HTR-8/SVneo (cell line): ENCODE data around the gene FNDC1.
A peak's percentile ranks its signal among the peaks of the same experiment; 100 is the strongest.
"Not testable (repeated sequence)": the region's sequence is repeated elsewhere in the genome, so short reads cannot be mapped to it uniquely, and the experiment has no call there.

Experiments
- DNase-seq: peaks from one replicate; pipeline ENCODE4 v3.0.0; 2011; ENCODE audit warnings: low spot score, mixed read lengths; ENCODE audit not compliant: insufficient read length
- FAIRE-seq: peaks from 2 replicates; lab custom pipeline; 2011; peaks lifted over from hg19 to GRCh38; lab: Jason Lieb, UNC

Gene FNDC1

GRCh38 chr6:159169193-159169555 is at the start of gene FNDC1:
Gene FNDC1, plus strand, starts transcription at chr6:159169400. Its CDS starts 197 bp downstream, at chr6:159169597.
- DNase-seq, result peak; percentile 62
- no peak for FAIRE-seq

GRCh38 chr6:159119791-159120190 is 49.4 kb upstream of the FNDC1 start:
- FAIRE-seq (no peak), DNase-seq (no peak)

DNA sequence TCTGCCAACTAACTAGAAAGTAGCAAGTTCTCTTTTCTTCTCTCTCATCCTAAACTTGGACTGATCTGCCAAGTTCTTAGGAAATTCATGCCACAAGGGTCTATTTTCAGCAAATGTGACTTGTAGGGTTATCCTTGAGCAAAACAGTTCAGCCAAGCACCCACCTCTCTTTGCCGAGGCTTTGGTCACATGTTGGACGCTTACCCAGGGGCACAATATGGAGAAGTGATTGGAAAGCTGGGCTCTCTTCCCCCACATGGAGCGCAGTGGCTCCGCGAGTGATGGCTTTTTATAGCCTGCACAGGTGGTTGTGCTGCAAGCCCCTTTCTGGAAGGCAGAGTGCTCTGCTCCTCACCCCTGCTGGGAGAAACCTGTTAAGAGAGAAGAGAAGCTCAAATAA is 47.7 kb upstream of the FNDC1 start:
- DNase-seq (no peak), FAIRE-seq (no peak)

DNA sequence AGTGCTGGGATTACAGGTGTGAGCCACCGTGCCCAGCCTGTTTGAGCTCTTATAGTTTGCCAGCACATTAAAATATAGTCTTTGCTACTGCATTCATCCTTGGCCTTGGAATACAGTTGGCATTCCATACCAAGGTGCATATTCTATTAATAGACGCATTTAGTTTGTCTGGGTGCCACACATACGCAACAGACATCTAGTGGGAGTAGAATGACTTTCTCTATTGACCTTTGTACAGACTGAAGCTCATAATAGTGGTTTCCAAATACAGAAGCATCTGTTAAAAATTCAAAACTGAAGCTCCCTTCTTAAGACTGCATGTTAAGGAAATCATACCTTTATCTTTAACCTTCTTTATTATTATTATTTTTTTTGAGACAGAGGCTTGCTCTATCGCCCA is 46.7 kb upstream of the FNDC1 start:
- FAIRE-seq (no peak), DNase-seq (no peak)

DNA sequence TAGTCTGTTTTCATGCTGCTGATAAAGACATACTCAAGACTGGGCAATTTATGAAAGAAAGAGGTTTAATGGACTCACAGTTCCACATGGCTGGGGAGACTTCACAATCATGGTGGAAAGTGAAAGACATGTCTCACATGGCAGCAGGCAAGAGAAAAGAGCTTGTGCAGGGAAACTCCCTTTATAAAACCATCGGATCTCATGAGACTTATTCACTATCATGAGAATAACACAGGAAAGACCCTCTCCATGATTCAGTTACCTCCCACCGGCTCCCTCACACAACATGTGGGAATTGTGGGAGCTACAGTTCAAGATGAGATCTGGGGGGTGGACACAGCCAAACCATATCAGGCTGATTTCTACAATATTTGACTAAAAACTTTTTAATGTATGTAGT is 45.4 kb upstream of the FNDC1 start:
- FAIRE-seq, DNase-seq: not testable (repeated sequence)

GRCh38 chr6:159125014-159125609 is 44.1 kb upstream of the FNDC1 start:
- DNase-seq (no peak), FAIRE-seq (no peak)

- FAIRE-seq (no peak), DNase-seq (no peak)
Measured at GRCh38 chr6:159125951-159126352, 43.2 kb upstream of the FNDC1 start.

DNA sequence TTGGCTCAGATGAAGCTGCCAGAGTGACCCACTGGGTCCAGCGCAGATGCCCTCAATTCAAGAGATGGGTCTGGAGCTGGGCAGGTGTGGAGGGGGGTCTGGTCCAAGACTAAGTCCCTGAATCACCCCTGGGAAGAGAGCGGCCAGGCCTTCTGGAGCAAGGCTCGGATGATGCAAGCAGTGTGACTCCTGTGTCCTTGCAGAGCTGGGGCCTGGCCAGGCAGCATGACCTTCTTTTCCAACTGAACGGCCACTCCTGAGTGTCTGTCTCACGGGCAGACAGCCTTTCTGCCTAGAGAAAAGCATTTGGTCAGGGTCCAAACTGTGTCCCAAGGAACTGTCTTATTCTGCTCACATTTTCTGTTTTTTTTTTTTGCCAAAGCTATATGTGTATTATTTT is 42.6 kb upstream of the FNDC1 start:
- DNase-seq, result no peak
- FAIRE-seq, result no peak

- no peak for DNase-seq
- no peak for FAIRE-seq
Measured at GRCh38 chr6:159127701-159128100, 41.5 kb upstream of the FNDC1 start.

DNA sequence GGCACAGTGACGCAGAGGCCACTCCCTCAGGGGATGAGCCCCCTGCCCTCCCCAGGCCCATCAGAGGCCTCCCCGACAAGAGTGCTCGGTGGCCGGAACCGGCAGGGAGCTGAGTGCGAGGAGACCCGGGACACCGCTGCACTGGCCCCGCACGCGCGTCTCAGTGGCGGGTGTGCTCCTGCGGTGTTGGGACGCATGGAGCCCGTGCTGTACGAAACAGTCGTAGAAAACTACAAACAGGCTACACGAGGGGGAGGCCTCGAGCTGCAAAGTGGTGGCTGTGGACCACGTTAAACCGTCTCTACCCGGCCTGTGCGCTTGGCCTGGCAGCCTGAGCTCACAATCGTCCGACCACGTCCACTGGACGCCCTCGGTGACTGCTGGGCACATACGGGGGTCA is 40.2 kb upstream of the FNDC1 start:
- no peak for DNase-seq
- FAIRE-seq, result no peak

DNA sequence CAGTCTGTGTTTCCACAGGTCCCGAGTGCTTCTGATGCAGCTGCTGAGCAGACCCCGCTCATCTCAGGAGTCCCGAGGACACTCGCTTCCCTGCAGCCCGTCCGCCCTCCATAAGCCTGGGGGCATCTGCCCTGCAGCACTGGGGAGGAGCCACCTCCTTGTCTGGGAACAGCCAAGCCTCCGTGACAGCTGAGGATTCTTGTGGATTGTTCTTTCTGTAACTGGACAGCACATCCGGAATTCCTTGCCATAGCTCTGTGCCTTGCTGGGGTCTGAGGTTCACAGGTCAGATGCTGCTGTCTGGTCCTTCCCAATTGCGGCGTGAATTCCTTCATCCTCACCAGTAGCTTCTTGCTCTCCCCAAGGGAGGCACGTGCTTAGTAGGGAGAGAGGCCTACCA is 38.4 kb upstream of the FNDC1 start:
- no peak for FAIRE-seq

GRCh38 chr6:159131709-159132108 is 37.5 kb upstream of the FNDC1 start:
- FAIRE-seq (no peak), DNase-seq (no peak)

More for the DNA sequence above, 38.4 kb upstream of the FNDC1 start:
- DNase-seq, result no peak

DNA sequence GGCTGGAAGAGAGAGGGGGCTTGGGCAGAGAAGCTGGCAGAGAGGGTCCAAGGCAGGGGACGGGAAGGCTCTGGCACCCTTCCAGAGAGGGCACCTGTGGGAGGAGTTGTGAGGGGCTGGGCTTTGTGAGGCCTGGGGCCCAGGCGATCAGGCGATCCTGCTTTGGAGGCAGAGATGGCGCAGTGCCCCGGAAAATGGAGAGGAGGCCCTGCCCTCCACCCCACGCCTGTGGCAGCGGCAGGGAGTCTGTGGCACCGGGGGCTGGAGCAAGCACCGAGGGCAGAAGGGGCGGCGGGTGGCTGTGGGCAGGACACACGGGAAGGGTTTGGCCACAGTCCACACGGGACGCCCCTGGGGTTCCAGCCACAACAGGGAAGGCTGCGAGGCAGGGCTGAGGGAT is 36.5 kb upstream of the FNDC1 start:
- DNase-seq (no peak), FAIRE-seq (no peak)

DNA sequence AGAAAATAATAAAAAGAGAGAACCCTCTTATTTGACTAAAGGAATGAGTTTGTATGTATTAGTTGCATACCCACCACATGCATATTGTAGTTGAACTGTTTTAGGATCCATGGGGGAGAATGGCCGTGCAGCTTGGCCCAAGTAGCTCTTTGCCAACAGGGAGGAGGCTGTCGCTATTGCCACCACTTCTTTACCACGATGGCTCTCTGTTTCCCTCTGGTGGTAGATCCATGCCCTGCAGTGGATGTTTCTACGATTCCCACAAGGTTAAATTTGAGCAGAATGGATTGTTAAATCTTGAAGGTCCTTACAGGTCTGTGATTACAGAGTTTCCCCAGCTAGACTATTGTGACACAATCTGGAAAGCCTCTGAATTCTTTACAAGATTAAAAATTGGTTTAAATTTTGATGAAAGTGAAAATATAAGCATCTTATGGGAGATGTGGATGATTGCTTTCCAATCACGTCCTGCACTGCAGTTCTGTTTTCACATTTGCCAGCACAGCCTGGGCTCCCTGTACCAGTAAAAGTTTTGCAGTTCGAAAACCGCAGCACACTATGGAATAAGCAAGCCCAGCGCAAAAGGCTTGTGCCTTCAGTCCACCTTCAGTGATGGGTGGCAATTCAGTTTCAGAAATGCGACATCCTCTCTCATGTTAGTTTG is 34.4 kb upstream of the FNDC1 start:
- DNase-seq, result peak; percentile 60
- no peak for FAIRE-seq

DNA sequence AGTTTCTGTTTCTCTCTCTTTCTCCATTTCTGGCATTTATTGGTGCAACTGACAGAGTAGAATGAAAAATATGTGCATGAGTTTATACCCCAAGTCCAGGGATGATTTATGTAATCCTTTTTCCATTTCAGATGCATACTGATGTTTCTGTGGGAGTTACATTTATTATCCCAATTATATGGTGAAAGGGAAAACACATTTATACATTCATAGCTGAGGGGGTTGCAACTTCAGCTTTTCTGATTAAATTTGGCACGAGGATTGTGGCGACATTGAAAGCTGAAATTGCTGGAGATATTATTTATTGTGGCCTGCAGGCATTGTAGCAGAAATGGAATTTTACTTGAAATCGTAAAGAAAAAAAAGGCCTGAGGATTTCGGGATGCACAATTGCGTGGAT is 31.5 kb upstream of the FNDC1 start:
- FAIRE-seq (no peak), DNase-seq (no peak)

GRCh38 chr6:159142531-159142930 is 26.7 kb upstream of the FNDC1 start:
- no peak for FAIRE-seq
- no peak for DNase-seq

GRCh38 chr6:159148641-159149040 is 20.6 kb upstream of the FNDC1 start:
- FAIRE-seq, result no peak

DNA sequence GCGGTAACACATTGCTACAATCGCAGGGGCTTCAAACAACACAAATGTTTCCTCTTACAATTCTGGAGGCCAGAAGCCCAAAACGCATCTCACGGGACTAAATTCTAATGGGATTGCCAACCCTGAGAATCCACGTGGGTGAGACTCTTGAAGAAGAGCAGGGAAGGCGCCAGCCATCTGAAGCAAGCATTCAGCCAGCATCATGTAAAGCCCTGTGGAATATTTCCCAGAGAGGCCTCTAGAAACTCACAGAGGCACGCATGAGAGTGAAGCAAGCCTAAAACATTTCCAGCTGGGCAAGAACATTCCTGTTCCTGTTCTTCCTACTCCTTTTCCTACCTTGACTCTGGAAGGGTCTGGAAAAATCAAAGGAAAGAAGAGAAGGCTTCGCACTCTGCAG is 19.6 kb upstream of the FNDC1 start:
- no peak for DNase-seq
- no peak for FAIRE-seq

More at GRCh38 chr6:159148641-159149040, 20.6 kb upstream of the FNDC1 start:
- no peak for DNase-seq

DNA sequence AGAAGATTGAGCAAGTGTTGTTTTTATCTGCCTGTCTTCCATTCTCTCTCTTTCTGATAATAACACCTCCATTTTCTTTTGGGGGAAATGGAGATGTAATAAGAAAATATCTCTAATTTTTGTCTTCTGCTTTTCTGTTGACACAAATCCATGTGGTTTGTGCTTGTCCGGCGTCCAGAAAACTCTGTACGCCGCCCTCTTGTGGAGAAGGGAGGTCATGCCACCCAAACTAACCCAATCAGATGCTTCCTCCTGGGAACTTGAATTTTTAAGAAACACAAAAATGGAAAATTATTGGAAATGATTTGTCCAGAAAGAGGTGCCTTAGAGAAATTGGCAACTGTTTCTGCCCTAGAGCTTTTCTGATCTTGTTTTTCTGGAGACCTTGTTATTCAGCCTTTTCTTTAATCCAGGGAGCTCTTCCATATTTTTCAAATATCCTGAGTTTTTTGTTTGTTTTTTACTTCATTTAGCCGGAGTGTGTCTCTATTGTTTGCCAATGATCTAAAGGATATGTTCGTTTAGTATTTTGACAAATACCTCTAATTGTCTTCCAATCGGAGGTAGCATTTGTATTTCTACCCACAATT is 17.8 kb upstream of the FNDC1 start:
- DNase-seq (peak; percentile 26), FAIRE-seq (no peak)

GRCh38 chr6:159152041-159152440 is 17.2 kb upstream of the FNDC1 start:
- DNase-seq (no peak), FAIRE-seq (no peak)

DNA sequence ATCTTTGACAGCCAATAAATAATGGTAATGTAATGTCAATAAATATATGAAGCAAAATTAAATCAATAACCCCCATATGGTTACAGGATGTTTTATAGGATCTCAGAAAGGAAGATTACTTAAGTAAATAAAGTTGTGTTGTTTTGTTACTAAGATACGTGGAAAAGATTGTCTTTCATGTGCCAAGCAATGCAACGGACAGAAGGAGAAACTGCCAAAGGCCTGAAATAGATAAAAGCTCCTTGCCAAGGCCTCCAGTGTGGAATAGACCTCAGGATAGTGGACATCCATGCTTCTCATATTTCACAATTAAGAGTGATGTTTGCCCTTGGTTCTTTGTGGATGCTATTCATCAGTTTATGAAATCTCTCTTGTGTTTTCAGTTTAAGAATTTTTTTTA is 16.4 kb upstream of the FNDC1 start:
- DNase-seq, result no peak
- FAIRE-seq, result no peak

DNA sequence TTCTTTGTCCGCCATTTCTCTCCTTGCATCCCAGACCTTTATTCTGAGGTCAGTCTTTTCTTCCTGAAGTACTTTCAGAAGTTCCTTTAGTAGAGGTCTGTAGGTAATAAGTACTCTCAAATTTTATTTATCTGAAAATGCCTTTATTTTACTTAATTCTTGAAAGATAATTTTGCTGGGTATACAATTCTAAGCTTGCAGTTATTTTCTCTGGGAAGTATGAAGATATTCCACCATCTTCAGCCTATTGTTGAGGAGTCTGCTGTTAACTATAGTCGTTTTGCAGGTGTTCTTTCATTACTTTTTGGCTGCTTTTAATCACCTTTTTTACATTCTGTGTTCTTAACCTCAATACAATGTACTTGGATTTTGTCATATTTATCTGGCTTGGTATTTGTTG is 13.5 kb upstream of the FNDC1 start:
- no peak for DNase-seq
- no peak for FAIRE-seq
